Activated naive CD8-positive, alpha-beta T cell treated with anti-CD3 and anti-CD28 coated beads, Interleukin-2, amount 50 U/mL, for 16 hours (primary cell): Measurements from ENCODE around the gene SSU72.
"Not testable (repeated sequence)": the region's sequence is repeated elsewhere in the genome, so short reads cannot be mapped to it uniquely, and the experiment has no call there.

Experiments
- DNase-seq: peaks from one replicate; pipeline ENCODE4 v3.0.0-alpha.2; 2020; ENCODE audit warnings: low read depth, low spot score

The SSU72 gene

DNA sequence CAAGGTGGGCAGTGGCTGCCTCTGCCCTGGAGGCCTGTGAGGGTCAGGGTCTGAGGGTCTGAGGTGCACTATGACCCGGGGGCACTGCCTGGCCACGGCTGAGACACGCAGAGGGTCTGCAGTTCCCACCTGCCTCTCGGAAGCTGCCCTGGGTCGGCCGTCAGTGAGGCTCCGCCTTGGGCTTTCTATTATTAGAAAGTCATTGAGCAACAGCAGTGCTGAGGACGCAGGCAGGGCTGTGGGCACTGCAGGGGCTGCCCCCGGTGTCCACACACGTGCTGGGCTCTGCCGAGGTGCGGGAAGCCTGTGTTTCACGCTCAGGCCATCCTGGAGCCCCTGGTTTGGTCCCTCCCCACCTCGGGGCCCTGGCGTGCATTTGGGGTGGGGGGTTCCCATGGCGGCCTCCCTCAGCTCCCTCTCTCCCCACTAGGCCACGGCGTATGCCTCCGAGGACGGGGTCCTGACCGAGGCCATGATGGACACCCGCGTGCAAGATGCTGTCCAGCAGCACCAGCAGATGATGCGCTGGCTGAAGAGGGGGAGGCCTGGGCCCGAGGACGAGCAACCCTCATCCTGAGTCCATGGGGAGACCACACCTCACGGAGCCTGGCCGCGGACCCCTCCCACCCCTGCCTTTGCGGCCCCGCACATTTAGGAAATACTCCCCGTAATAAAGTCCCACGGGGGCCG lies 65.7 kb downstream of the SSU72 start:
- not testable (repeated sequence) for DNase-seq

DNA sequence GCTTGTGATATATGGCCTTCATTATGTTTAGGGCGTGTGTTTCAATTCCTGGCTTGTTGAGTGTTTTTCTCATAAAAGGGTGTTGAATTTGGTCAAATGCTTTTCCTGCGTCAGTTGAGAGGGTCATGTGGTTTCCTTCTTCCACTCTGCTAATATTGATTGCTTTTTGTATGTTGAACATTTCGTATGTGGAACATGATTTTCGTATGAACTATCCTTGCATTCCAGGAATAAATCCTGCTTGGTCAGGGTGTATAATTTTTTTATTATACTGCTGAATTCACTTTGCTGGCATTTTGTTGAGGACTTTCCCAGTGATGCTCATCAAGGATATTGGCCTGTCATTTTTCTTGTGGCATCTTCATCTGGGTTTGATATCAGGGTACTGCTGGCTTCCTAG lies 67.4 kb downstream of the SSU72 start:
- no peak for DNase-seq

DNA sequence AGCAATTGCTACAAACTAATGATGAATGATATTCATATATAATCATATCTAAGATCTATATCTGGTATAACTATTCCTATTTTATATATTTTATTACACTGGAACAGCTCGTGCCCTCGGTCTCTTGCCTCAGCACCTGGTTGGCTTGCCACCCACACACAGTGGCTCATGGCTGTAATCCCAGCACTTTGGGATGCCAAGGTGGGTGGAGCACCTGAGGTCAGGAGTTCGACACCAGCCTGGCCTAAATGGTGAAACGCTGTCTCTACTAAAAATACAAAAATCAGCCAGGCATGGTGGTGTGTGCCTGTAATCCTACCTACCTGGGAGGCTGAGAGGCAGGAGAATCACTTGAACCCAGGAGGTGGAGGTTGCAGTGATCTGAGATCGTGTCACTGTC lies 68.9 kb downstream of the SSU72 start:
- not testable (repeated sequence) for DNase-seq

DNA sequence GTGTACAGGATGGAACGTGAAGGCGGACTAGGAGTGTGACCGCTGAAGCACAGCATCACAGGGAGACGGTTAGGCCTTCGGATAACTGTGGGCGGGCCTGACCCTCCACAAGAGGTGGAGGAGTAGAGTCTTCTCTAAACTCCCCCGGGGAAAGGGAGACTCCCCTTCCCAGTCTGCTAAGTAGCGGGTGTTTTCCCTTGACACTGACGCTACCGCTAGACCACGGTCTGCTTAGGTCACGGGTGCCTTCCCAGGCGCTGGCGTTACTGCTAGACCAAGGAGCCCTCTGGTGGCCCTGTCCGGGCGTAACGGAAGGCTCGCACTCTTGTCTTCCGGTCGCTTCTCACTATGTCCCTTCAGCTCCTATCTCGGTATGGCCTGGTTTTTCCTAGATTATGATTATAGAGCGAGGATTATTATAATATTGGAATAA lies 69.3 kb downstream of the SSU72 start:
- not testable (repeated sequence) for DNase-seq

DNA sequence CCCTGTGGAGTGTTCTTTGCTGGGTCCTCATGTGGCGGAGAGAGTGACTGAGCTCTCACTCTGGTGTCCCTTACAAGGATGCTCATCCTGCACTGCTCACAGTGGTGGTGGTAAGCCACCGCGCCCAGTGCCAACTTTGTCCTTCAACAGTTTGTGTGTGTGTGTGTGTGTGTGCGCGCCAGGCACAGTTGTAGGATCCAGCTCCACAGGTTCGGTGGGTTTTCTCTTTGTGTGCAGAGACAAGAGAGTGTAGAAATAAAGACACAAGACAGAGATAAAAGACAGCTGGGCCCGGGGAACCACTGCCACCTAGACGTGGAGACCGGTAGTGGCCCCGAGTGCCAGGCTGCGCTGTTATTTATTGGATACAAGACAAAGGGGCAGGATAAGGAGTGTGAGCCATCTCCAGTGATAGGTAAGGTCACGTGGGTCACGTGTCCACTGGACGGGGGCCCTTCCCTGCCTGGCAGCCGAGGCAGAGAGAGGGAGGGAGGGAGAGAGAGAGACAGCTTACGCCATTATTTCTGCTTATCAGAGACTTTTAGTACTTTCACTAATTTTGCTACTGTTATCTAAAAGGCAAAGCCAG lies 69.8 kb downstream of the SSU72 start:
- DNase-seq: peak; percentile 32

DNA sequence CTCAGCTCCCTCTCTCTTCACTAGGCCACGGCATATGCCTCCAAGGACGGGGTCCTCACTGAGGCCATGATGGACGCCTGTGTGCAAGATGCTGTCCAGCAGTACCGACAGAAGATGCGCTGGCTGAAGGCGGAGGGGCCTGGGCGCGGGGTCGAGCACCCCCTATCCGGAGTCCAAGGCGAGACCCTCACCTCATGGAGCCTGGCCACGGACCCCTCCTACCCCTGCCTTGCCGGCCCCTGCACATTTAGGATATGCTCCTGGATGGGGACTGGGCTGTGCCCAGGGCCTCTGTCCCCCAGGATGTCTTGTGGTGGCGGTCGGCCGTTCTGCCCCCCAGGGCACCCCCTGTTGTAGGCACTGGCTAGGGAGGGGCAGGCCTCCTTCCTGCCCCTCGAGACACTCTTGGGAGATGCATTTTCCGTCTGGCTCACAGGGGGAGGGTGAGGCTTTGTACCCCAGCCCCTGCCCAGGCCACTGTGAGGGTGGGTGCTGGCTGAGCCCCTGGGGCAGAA lies 79.1 kb downstream of the SSU72 start:
- DNase-seq: not testable (repeated sequence)

DNA sequence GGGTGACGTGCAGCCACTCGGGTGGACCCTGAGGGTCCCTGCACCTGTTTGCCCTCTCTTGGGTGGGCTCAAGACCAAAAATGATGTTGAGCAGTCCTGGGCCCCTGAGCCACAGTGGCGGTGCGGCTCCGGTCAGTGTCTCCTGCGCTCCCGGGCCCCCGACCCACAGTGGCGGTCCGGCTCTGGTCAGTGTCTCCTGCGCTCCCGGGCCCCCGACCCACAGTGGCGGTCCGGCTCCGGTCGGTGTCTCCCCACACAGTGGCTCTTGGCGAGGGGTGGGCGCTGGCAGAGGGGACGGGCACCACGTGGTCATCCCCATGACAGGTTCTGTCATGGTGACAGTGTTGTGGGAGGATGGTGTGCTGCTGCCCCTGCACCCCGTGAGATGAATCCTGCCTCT lies 80.4 kb downstream of the SSU72 start:
- DNase-seq: not testable (repeated sequence)
